T47D (cell line): Measurements from ENCODE around the gene RFPL2.
A peak's percentile ranks its signal among the peaks of the same experiment; 100 is the strongest.

Source experiments
- DNase-seq, 2 experiments: peaks; one replicate each; pipeline versions ENCODE4 v3.0.0 to v3.0.0-alpha.2; 2011 to 2012; ENCODE audit warnings: low read depth in 1 of 2, low spot score in 1 of 2
- JUND ChIP-seq: IDR thresholded peaks from 2 replicates; pipeline ENCODE4 v1.6.1; 2012; ENCODE audit warnings: low read depth
- in situ Hi-C: cut with HindIII; loops from 2 replicates; pipeline ENCODE4 v1.10.0; 2016; ENCODE audit warnings: low sequenced_read_pairs, low pct_unique_long_range_greater_than_20kb

Gene RFPL2

GRCh38 chr22:32204856-32205722 is at the start of gene RFPL2:
RFPL2 (minus strand) TSS chr22:32205073; CDS start chr22:32202451, 2,622 bp downstream.
- in situ Hi-C loops: no loop called here
- no peak for TF ChIP-seq JUND
- peak; percentile 72 to 75 for DNase-seq

GRCh38 chr22:32249231-32249630 is 44.4 kb upstream of the RFPL2 start:
- no peak for TF ChIP-seq JUND
- no peak for DNase-seq
- in situ Hi-C loops: no loop called here

GRCh38 chr22:32248276-32248675 is 43.4 kb upstream of the RFPL2 start:
- no peak for TF ChIP-seq JUND
- in situ Hi-C loops: no loop called here
- DNase-seq: no peak

- no peak for DNase-seq
- TF ChIP-seq JUND: no peak
- in situ Hi-C loops: no loop called here
Observed at GRCh38 chr22:32246166-32246565, 41.3 kb upstream of the RFPL2 start.

GRCh38 chr22:32245042-32245441 is 40.2 kb upstream of the RFPL2 start:
- DNase-seq: no peak
- in situ Hi-C loops: no loop called here
- TF ChIP-seq JUND: no peak

GRCh38 chr22:32244547-32244946 is 39.7 kb upstream of the RFPL2 start:
- in situ Hi-C loops: no loop called here
- no peak for TF ChIP-seq JUND
- no peak for DNase-seq

- DNase-seq: peak in 1 of 2 experiments; percentile 18
- in situ Hi-C loops: no loop called here
- TF ChIP-seq JUND: no peak
Observed at GRCh38 chr22:32240461-32240860, 35.6 kb upstream of the RFPL2 start.

- no peak for DNase-seq
- TF ChIP-seq JUND: no peak
- in situ Hi-C loops: no loop called here
Observed at GRCh38 chr22:32237906-32238305, 33.0 kb upstream of the RFPL2 start.

- no peak for DNase-seq
- in situ Hi-C loops: no loop called here
- no peak for TF ChIP-seq JUND
Observed at GRCh38 chr22:32236970-32237369, 32.1 kb upstream of the RFPL2 start.

- no peak for DNase-seq
- TF ChIP-seq JUND: no peak
- in situ Hi-C loops: no loop called here
Observed at GRCh38 chr22:32233091-32233490, 28.2 kb upstream of the RFPL2 start.

- DNase-seq: no peak
- no peak for TF ChIP-seq JUND
- in situ Hi-C loops: no loop called here
Observed at GRCh38 chr22:32232191-32232830, 27.4 kb upstream of the RFPL2 start.

- no peak for TF ChIP-seq JUND
- in situ Hi-C loops: no loop called here
- no peak for DNase-seq
Observed at GRCh38 chr22:32226326-32227104, 21.6 kb upstream of the RFPL2 start.

- in situ Hi-C loops: no loop called here
Observed at GRCh38 chr22:32222991-32223390, 18.1 kb upstream of the RFPL2 start.

More at GRCh38 chr22:32222991-32223390, 18.1 kb upstream of the RFPL2 start:
- TF ChIP-seq JUND: no peak
- no peak for DNase-seq
